PC-3 (cell line): ENCODE measurements around the gene NUDT5. TPM values are rescaled to one million over a fixed set of nuclear protein-coding genes. Genes with fewer than 3 reads are reported as not detected.

Source experiments
- ATAC-seq: fragments of 200-7000 bp; cut with Tn5 transposase; 2 replicates; pipeline ENCODE4 v1.9.1; 2020; ENCODE audit warnings: mild to moderate bottlenecking, moderate library complexity
- BruUV-seq: library from RNA; stranded (reverse); fragments of 400-500 nt; replicated peaks from 2 replicates; lab custom pipeline; 2021; lab: Mats Ljungman, UMichigan
- CTCF ChIA-PET: fragments of 300-600 bp; sonication (Branson Sonifier 250); formaldehyde crosslinking; loops from one replicate; lab custom pipeline; 2022; ENCODE audit warnings: antibody characterized with exemption; lab: Charles Lee
- POLR2A ChIA-PET: fragments of 300-600 bp; sonication (Branson Sonifier 250); formaldehyde crosslinking; loops from one replicate; lab custom pipeline; 2022; ENCODE audit warnings: antibody characterized with exemption; ENCODE audit not compliant: unreplicated experiment; lab: Charles Lee
- DNase-seq: peaks from one replicate; pipeline ENCODE4 v3.0.0-alpha.2; 2015
- H2AFZ ChIP-seq: fragments of 300-600 bp; sonication (generic); 2 replicates; pipeline ENCODE4 v1.6.0; 2016; ENCODE audit warnings: antibody characterized with exemption, low read length
- H3F3A ChIP-seq: fragments of 300-600 bp; sonication (generic); one replicate; pipeline ENCODE4 v1.6.0; 2017; ENCODE audit warnings: antibody characterized with exemption, low read length, control low read depth, mild to moderate bottlenecking; ENCODE audit not compliant: unreplicated experiment
- H3K27ac ChIP-seq: fragments of 300-600 bp; sonication (generic); 2 replicates; pipeline ENCODE4 v1.5.1; 2016; ENCODE audit warnings: mild to moderate bottlenecking, low read length
- H3K27me3 ChIP-seq: fragments of 300-600 bp; sonication (generic); 2 replicates; pipeline ENCODE4 v1.6.1; 2016; ENCODE audit warnings: low read length, mixed read lengths
- H3K36me3 ChIP-seq: fragments of 300-600 bp; sonication (generic); 2 replicates; pipeline ENCODE4 v1.6.1; 2016; ENCODE audit warnings: low read depth, mixed run types, low read length, mixed read lengths
- H3K4me1 ChIP-seq: fragments of 300-600 bp; sonication (generic); 2 replicates; pipeline ENCODE4 v1.5.1; 2016; ENCODE audit warnings: low read length; ENCODE audit not compliant: insufficient read depth
- H3K4me2 ChIP-seq: fragments of 300-600 bp; sonication (generic); 2 replicates; pipeline ENCODE4 v1.6.0; 2016; ENCODE audit warnings: low read length
- H3K4me3 ChIP-seq: fragments of 300-600 bp; sonication (generic); 2 replicates; pipeline ENCODE4 v1.5.1; 2016; ENCODE audit warnings: mild to moderate bottlenecking, low read length, mixed read lengths
- H3K79me2 ChIP-seq: fragments of 300-600 bp; sonication (generic); 2 replicates; pipeline ENCODE4 v1.6.1; 2017; ENCODE audit warnings: low read length, mixed read lengths
- H3K9ac ChIP-seq: fragments of 300-600 bp; sonication (generic); 2 replicates; pipeline ENCODE4 v1.6.0; 2016; ENCODE audit warnings: mild to moderate bottlenecking, low read length
- H3K9me2 ChIP-seq: fragments of 300-600 bp; sonication (generic); replicated peaks from 2 replicates; pipeline ENCODE4 v1.6.1; 2016; ENCODE audit warnings: mixed run types, low read length, mixed read lengths
- H3K9me3 ChIP-seq: fragments of 300-600 bp; sonication (generic); 2 replicates; pipeline ENCODE4 v1.6.1; 2016; ENCODE audit warnings: low read length, mixed read lengths
- H4K20me1 ChIP-seq: fragments of 300-600 bp; sonication (generic); 2 replicates; pipeline ENCODE4 v1.6.1; 2016; ENCODE audit warnings: low read length, mixed read lengths
- EZH2 ChIP-seq: fragments of 300-600 bp; sonication (generic); IDR thresholded peaks from one replicate; pipeline ENCODE4 v1.6.1; 2017; ENCODE audit warnings: antibody characterized with exemption, mild to moderate bottlenecking, low read length; ENCODE audit not compliant: unreplicated experiment
- EZH2phosphoT487 ChIP-seq: fragments of 300-600 bp; sonication (generic); IDR thresholded peaks from 2 replicates; pipeline ENCODE4 v1.6.1; 2018; ENCODE audit warnings: mild to moderate bottlenecking, antibody characterized with exemption, low read length, borderline replicate concordance
- intact Hi-C: fragments of 100-400 bp; cut with micrococcal nuclease; formaldehyde crosslinking; loops from 2 replicates; pipeline ENCODE4 v1.9.0; 2023
- total RNA-seq: library from RNA; depleted of rRNA; stranded (reverse); fragments of >200 nt; gene quantifications from 2 replicates; pipeline ENCODE4 v1.2.3, GENCODE V29; 2014
- TF ChIP-seq, protein P1 (sequence below): fragments of 300-600 bp; sonication (generic); conservative IDR thresholded peaks from 2 replicates; pipeline ENCODE4 v1.5.1; 2017; ENCODE audit warnings: antibody characterized with exemption, low read depth, mild to moderate bottlenecking, low read length

Gene NUDT5
- total RNA-seq, 1 experiment from 2014 or later = 39.3 TPM

DNA sequence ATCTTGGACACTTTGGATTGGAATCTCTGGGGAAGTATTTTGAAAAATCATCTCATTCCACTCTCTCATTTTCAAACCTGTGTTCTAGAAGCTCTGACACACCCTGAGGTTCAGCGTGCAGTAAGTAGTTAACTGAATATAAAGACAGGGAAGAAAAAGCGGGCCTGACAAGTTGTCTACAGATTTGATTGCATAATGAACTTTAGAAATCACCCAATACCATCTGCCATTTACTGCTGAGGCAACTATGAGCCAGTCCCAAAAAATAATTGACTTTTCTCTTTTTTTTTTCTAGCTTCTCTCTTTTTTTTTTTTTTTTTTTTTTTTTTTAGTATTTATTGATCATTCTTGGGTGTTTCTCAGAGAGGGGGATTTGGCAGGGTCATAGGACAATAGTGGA is 29.8 kb upstream of the NUDT5 start:
- H3K4me3 ChIP-seq = no peak overlapping the region
- H2AFZ ChIP-seq = no peak overlapping the region
- no peaks in the 10 kb centered on the region for H3K9me3 ChIP-seq
- H3K79me2 ChIP-seq = no peaks in the 10 kb centered on the region
- ATAC-seq (no peak), DNase-seq (no peak)
- no peaks in the 10 kb centered on the region for H4K20me1 ChIP-seq
- TF ChIP-seq EZH2 = no peak
- TF ChIP-seq EZH2phosphoT487 = no peak
- TF ChIP-seq, protein P1, sequence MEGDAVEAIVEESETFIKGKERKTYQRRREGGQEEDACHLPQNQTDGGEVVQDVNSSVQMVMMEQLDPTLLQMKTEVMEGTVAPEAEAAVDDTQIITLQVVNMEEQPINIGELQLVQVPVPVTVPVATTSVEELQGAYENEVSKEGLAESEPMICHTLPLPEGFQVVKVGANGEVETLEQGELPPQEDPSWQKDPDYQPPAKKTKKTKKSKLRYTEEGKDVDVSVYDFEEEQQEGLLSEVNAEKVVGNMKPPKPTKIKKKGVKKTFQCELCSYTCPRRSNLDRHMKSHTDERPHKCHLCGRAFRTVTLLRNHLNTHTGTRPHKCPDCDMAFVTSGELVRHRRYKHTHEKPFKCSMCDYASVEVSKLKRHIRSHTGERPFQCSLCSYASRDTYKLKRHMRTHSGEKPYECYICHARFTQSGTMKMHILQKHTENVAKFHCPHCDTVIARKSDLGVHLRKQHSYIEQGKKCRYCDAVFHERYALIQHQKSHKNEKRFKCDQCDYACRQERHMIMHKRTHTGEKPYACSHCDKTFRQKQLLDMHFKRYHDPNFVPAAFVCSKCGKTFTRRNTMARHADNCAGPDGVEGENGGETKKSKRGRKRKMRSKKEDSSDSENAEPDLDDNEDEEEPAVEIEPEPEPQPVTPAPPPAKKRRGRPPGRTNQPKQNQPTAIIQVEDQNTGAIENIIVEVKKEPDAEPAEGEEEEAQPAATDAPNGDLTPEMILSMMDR = no peak
- BruUV-seq = no TSS peak
- intact Hi-C loops = no loop called here
- H3K9me2 ChIP-seq = no peaks in the 10 kb centered on the region
- no peaks in the 10 kb centered on the region for H3F3A ChIP-seq
- peaks cover 6% of the 10 kb centered on the region for H3K36me3 ChIP-seq
- H3K9ac ChIP-seq = no peak overlapping the region
- ChIA-PET CTCF (no interaction called here), POLR2A (no interaction called here)
- no peak overlapping the region for H3K27ac ChIP-seq
- 0 out of 2 replicates have a peak, but pooled peaks cover 8% of the 10 kb centered on the region for H3K4me1 ChIP-seq
- H3K27me3 ChIP-seq = no peaks in the 10 kb centered on the region
- H3K4me2 ChIP-seq = no peak overlapping the region

GRCh38 chr10:12221323-12222298 is 25.9 kb upstream of the NUDT5 start:
- H3K79me2 ChIP-seq = no peaks in the 10 kb centered on the region
- peak; percentile 29 for DNase-seq
- H2AFZ ChIP-seq = no peak overlapping the region
- H3K9me3 ChIP-seq = no peaks in the 10 kb centered on the region
- no peak overlapping the region for H3K4me3 ChIP-seq
- TF ChIP-seq, protein P1 = no peak
- TF ChIP-seq EZH2 (no peak), EZH2phosphoT487 (no peak)
- no peaks in the 10 kb centered on the region for H3K27me3 ChIP-seq
- H4K20me1 ChIP-seq = no peaks in the 10 kb centered on the region
- H3K9ac ChIP-seq = no peak overlapping the region; the same call in 1 of the 2 replicates
- ATAC-seq = peak; percentile 73
- H3K36me3 ChIP-seq = peaks cover 14% of the 10 kb centered on the region
- H3K4me1 ChIP-seq = 0 out of 2 replicates have a peak, but pooled peaks cover 8% of the 10 kb centered on the region
- POLR2A ChIA-PET = no interaction called here
- no TSS peak for BruUV-seq
- no peaks in the 10 kb centered on the region for H3K9me2 ChIP-seq
- H3K4me2 ChIP-seq = no peak overlapping the region
- H3F3A ChIP-seq = no peaks in the 10 kb centered on the region
- intact Hi-C loops = no loop called here
- CTCF ChIA-PET = interaction anchor here (0.5 kb wide), 1 partner anchor 122 kb away, joined by 7 read pairs; no protein-coding TSS in a partner anchor
- peak overlapping the region; percentile 55 for H3K27ac ChIP-seq
